Stimulated activated CD4-positive, alpha-beta T cell treated with anti-CD3 and anti-CD28 coated beads, Interleukin-1b, Interleukin-23, amount 100 ng/mL, for 24 hours (primary cell): ENCODE results near the gene RCN2.

Experiments used
- DNase-seq, 4 experiments: peaks; one replicate each; pipeline ENCODE4 v3.0.0-alpha.2; 2020; ENCODE audit warnings: low read depth in 4 of 4, low spot score in 1 of 4

Gene RCN2

GRCh38 chr15:76973362-76973743 is 41.8 kb downstream of the RCN2 start:
- DNase-seq = peak in 2 of 4 experiments; percentile 49 to 56

- no peak for DNase-seq
Measured at GRCh38 chr15:76973906-76974305, 42.4 kb downstream of the RCN2 start.

- DNase-seq = no peak
Measured at GRCh38 chr15:76974456-76975036, 43.0 kb downstream of the RCN2 start.

- DNase-seq = no peak
Measured at GRCh38 chr15:76976141-76976540, 44.6 kb downstream of the RCN2 start.

- DNase-seq = no peak
Measured at GRCh38 chr15:76976572-76977270, 45.2 kb downstream of the RCN2 start.

- DNase-seq = no peak
Measured at GRCh38 chr15:76978522-76979330, 47.2 kb downstream of the RCN2 start.

- DNase-seq = no peak
Measured at GRCh38 chr15:76979331-76979925, 47.9 kb downstream of the RCN2 start.

- DNase-seq = no peak
Measured at GRCh38 chr15:76979996-76980520, 48.5 kb downstream of the RCN2 start.

- DNase-seq = no peak
Measured at GRCh38 chr15:76982356-76982755, 50.8 kb downstream of the RCN2 start.

- no peak for DNase-seq
Measured at GRCh38 chr15:76982756-76983155, 51.2 kb downstream of the RCN2 start.

GRCh38 chr15:76983590-76984375 is 52.2 kb downstream of the RCN2 start:
- DNase-seq = no peak

- DNase-seq = no peak
Measured at GRCh38 chr15:76986743-76987142, 55.2 kb downstream of the RCN2 start.

- DNase-seq = no peak
Measured at GRCh38 chr15:76987276-76987675, 55.7 kb downstream of the RCN2 start.

- DNase-seq = peak in 2 of 4 experiments; percentile 49 to 69
Measured at GRCh38 chr15:76987896-76988860, 56.6 kb downstream of the RCN2 start.

GRCh38 chr15:76988867-76989780 is 57.6 kb downstream of the RCN2 start:
- DNase-seq = no peak

GRCh38 chr15:76991048-76991447 is 59.5 kb downstream of the RCN2 start:
- no peak for DNase-seq

- no peak for DNase-seq
Measured at GRCh38 chr15:76991741-76992645, 60.4 kb downstream of the RCN2 start.
